ENCODE data around the gene FGF14.

The FGF14 gene

GRCh38 chr13:102237230-102237629 is 164.6 kb downstream of the FGF14 start:
- no peak for DNase-seq

- DNase-seq: no peak
Observed at GRCh38 chr13:102236830-102237229, 165.0 kb downstream of the FGF14 start.

GRCh38 chr13:102236341-102236740 is 165.5 kb downstream of the FGF14 start:
- no peak for DNase-seq

- no peak for DNase-seq
Observed at GRCh38 chr13:102235689-102236088, 166.2 kb downstream of the FGF14 start.

GRCh38 chr13:102234618-102235017 is 167.2 kb downstream of the FGF14 start:
- no peak for DNase-seq

- DNase-seq: peak; percentile 27
Observed at GRCh38 chr13:102233566-102234208, 168.2 kb downstream of the FGF14 start.

- no peak for DNase-seq
Observed at GRCh38 chr13:102231479-102231878, 170.4 kb downstream of the FGF14 start.

- peak; percentile 79 for DNase-seq
Observed at GRCh38 chr13:102227741-102228140, 174.1 kb downstream of the FGF14 start.

- no peak for DNase-seq
Observed at GRCh38 chr13:102226591-102226990, 175.3 kb downstream of the FGF14 start.

- DNase-seq: no peak
Observed at GRCh38 chr13:102225892-102226291, 176.0 kb downstream of the FGF14 start.

GRCh38 chr13:102220681-102221228 is 181.1 kb downstream of the FGF14 start:
- DNase-seq: no peak

GRCh38 chr13:102214956-102215355 is 186.9 kb downstream of the FGF14 start:
- DNase-seq: no peak

- no peak for DNase-seq
Observed at GRCh38 chr13:102212729-102213128, 189.1 kb downstream of the FGF14 start.

- no peak for DNase-seq
Observed at GRCh38 chr13:102208347-102208746, 193.5 kb downstream of the FGF14 start.

GRCh38 chr13:102207680-102208342 is 194.0 kb downstream of the FGF14 start:
- DNase-seq: no peak

GRCh38 chr13:102203718-102204117 is 198.1 kb downstream of the FGF14 start:
- no peak for DNase-seq

- DNase-seq: no peak
Observed at GRCh38 chr13:102198418-102199311, 203.2 kb downstream of the FGF14 start.

GRCh38 chr13:102197193-102197592 is 204.7 kb downstream of the FGF14 start:
- peak; percentile 64 for DNase-seq

- peak; percentile 64 for DNase-seq
Observed at GRCh38 chr13:102195566-102196462, 206.0 kb downstream of the FGF14 start.

- DNase-seq: no peak
Observed at GRCh38 chr13:102192858-102193257, 209.0 kb downstream of the FGF14 start.

GRCh38 chr13:102191951-102192502 is 209.8 kb downstream of the FGF14 start:
- peak; percentile 39 for DNase-seq

GRCh38 chr13:102190930-102191329 is 210.9 kb downstream of the FGF14 start:
- DNase-seq: peak; percentile 25
